ENCODE results near the gene GJC2.
A peak's percentile ranks its signal among the peaks of the same experiment; 100 is the strongest.

DNA sequence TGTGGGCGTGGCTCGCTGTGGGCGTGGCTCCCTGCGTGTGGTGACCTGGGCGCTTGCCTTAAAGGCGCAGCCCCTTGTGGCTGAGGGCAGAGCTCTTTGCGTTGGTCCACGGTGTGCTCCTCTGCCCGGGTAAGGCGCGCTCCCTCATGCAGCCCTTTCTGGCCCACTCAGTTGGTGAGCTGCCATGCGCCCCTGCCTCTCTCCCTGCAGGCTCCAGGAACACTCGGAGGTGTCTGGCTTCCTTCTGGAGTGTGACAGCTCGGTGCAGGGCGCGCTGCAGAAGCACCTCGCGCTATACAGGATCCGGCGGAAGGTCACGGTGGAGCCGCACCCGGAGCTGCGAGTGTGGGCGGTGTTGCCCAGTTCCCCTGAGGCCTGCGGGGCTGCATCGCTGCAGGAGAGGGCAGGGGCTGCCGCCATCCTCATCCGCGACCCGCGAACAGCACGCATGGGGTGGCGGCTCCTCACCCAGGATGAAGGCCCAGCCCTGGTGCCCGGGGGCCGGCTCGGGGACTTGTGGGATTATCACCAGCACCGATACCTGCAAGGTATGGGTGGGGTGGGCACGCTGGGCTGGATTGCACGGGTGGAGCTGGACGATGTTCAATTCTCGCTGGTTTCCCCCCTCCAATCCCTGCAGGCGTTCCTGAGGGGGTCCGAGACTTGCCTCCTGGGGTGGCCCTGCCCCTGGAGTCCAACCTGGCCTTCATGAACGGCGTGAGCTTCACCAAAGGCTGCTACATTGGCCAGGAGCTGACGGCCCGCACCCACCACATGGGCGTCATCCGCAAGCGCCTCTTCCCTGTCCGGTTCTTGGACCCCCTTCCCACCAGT is 25.0 kb downstream of the GJC2 start:
- TF ChIP-seq POLR2A (IDR thresholded peaks at IDR 0.05) (no peak), POLR2AphosphoS5 (IDR thresholded peaks at IDR 0.05) (peak in 1 of 3 donors; percentile 67), EP300 (IDR thresholded peaks at IDR 0.05; ENCODE audit: low read depth) (no peak)
- TF ChIP-seq, protein P1, sequence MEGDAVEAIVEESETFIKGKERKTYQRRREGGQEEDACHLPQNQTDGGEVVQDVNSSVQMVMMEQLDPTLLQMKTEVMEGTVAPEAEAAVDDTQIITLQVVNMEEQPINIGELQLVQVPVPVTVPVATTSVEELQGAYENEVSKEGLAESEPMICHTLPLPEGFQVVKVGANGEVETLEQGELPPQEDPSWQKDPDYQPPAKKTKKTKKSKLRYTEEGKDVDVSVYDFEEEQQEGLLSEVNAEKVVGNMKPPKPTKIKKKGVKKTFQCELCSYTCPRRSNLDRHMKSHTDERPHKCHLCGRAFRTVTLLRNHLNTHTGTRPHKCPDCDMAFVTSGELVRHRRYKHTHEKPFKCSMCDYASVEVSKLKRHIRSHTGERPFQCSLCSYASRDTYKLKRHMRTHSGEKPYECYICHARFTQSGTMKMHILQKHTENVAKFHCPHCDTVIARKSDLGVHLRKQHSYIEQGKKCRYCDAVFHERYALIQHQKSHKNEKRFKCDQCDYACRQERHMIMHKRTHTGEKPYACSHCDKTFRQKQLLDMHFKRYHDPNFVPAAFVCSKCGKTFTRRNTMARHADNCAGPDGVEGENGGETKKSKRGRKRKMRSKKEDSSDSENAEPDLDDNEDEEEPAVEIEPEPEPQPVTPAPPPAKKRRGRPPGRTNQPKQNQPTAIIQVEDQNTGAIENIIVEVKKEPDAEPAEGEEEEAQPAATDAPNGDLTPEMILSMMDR (IDR thresholded peaks at IDR 0.05): no peak
